ENCODE measurements around the gene SOX5.
"Not testable (repeated sequence)": the region's sequence is repeated elsewhere in the genome, so short reads cannot be mapped to it uniquely, and the experiment has no call there.

The SOX5 gene

GRCh38 chr12:23753628-23754365, 195.7 kb downstream of the SOX5 start:
- no peak for DNase-seq (ENCODE audit: low spot score)

GRCh38 chr12:23752245-23752644, 197.2 kb downstream of the SOX5 start:
- DNase-seq (ENCODE audit: low spot score): no peak

- no peak for DNase-seq (ENCODE audit: low spot score)
Measured at GRCh38 chr12:23751641-23752040, 197.8 kb downstream of the SOX5 start.

GRCh38 chr12:23750923-23751322, 198.5 kb downstream of the SOX5 start:
- no peak for DNase-seq (ENCODE audit: low spot score)

GRCh38 chr12:23744696-23745095, 204.8 kb downstream of the SOX5 start:
- DNase-seq (ENCODE audit: low spot score): no peak

- no peak for DNase-seq (ENCODE audit: low spot score)
Measured at GRCh38 chr12:23742574-23742973, 206.9 kb downstream of the SOX5 start.

- no peak for DNase-seq (ENCODE audit: low spot score)
Measured at GRCh38 chr12:23731493-23731892, 218.0 kb downstream of the SOX5 start.

GRCh38 chr12:23731035-23731434, 218.4 kb downstream of the SOX5 start:
- DNase-seq (ENCODE audit: low spot score): no peak

GRCh38 chr12:23729359-23729758, 220.1 kb downstream of the SOX5 start:
- no peak for DNase-seq (ENCODE audit: low spot score)

- no peak for DNase-seq (ENCODE audit: low spot score)
Measured at GRCh38 chr12:23726646-23727045, 222.8 kb downstream of the SOX5 start.

- no peak for DNase-seq (ENCODE audit: low spot score)
Measured at GRCh38 chr12:23722655-23723054, 226.8 kb downstream of the SOX5 start.

GRCh38 chr12:23721268-23721667, 228.2 kb downstream of the SOX5 start:
- no peak for DNase-seq (ENCODE audit: low spot score)

GRCh38 chr12:23719493-23719892, 230.0 kb downstream of the SOX5 start:
- no peak for DNase-seq (ENCODE audit: low spot score)

- DNase-seq (ENCODE audit: low spot score): not testable (repeated sequence)
Measured at GRCh38 chr12:23710361-23710760, 239.1 kb downstream of the SOX5 start.

GRCh38 chr12:23708185-23708837, 241.2 kb downstream of the SOX5 start:
- DNase-seq (ENCODE audit: low spot score): no peak

- no peak for DNase-seq (ENCODE audit: low spot score)
Measured at GRCh38 chr12:23707270-23707669, 242.2 kb downstream of the SOX5 start.

GRCh38 chr12:23704992-23705943, 244.2 kb downstream of the SOX5 start:
- no peak for DNase-seq (ENCODE audit: low spot score)

GRCh38 chr12:23703051-23703450, 246.4 kb downstream of the SOX5 start:
- no peak for DNase-seq (ENCODE audit: low spot score)

- DNase-seq (ENCODE audit: low spot score): no peak
Measured at GRCh38 chr12:23699031-23699430, 250.4 kb downstream of the SOX5 start.

GRCh38 chr12:23694920-23695319, 254.6 kb downstream of the SOX5 start:
- no peak for DNase-seq (ENCODE audit: low spot score)

- DNase-seq (ENCODE audit: low spot score): no peak
Measured at GRCh38 chr12:23694307-23694706, 255.2 kb downstream of the SOX5 start.

- no peak for DNase-seq (ENCODE audit: low spot score)
Measured at GRCh38 chr12:23687947-23688346, 261.5 kb downstream of the SOX5 start.

GRCh38 chr12:23686095-23686494, 263.4 kb downstream of the SOX5 start:
- no peak for DNase-seq (ENCODE audit: low spot score)
